KMS-11 (cell line): Measurements from ENCODE around the gene RPRML.

ENCODE experiments used
- H2AFZ ChIP-seq: fragments of 200-600 bp; sonication (generic); 2 replicates; pipeline ENCODE4 v1.6.1; 2016; ENCODE audit warnings: antibody characterized with exemption, mixed run types, low read depth
- H3K27ac ChIP-seq: fragments of 200-600 bp; sonication (generic); 2 replicates; pipeline ENCODE4 v1.6.1; 2016; ENCODE audit warnings: mild to moderate bottlenecking, mixed run types
- H3K27me3 ChIP-seq: fragments of 200-600 bp; sonication (generic); 2 replicates; pipeline ENCODE4 v1.6.1; 2017; ENCODE audit warnings: mild to moderate bottlenecking, low read depth, mixed run types, moderate library complexity; ENCODE audit not compliant: insufficient read depth
- H3K36me3 ChIP-seq: fragments of 200-600 bp; sonication (generic); 2 replicates; pipeline ENCODE4 v1.6.1; 2017; ENCODE audit warnings: mild to moderate bottlenecking, mixed run types; ENCODE audit not compliant: insufficient read depth
- H3K4me1 ChIP-seq: fragments of 200-600 bp; sonication (generic); 2 replicates; pipeline ENCODE4 v1.6.1; 2016; ENCODE audit warnings: mild to moderate bottlenecking, low read depth, mixed run types; ENCODE audit not compliant: poor library complexity, severe bottlenecking
- H3K4me2 ChIP-seq: fragments of 200-600 bp; sonication (generic); 2 replicates; pipeline ENCODE4 v1.7.0; 2016; ENCODE audit warnings: mild to moderate bottlenecking, mixed run types
- H3K4me3 ChIP-seq: fragments of 200-600 bp; sonication (generic); IDR thresholded peaks from 2 replicates; pipeline ENCODE4 v1.6.1; 2017; ENCODE audit warnings: low read depth, low read length, mixed read lengths; ENCODE audit not compliant: insufficient read depth
- H3K79me2 ChIP-seq: fragments of 200-600 bp; sonication (generic); 2 replicates; pipeline ENCODE4 v1.6.1; 2016; ENCODE audit warnings: low read depth, mixed run types; ENCODE audit not compliant: insufficient read depth
- H3K9ac ChIP-seq: fragments of 200-600 bp; sonication (generic); 2 replicates; pipeline ENCODE4 v1.6.1; 2016; ENCODE audit warnings: mild to moderate bottlenecking, mixed run types
- H4K20me1 ChIP-seq: fragments of 200-600 bp; sonication (generic); 2 replicates; pipeline ENCODE4 v1.6.1; 2016; ENCODE audit warnings: mild to moderate bottlenecking, mixed run types; ENCODE audit not compliant: insufficient read depth
- CTCF ChIP-seq: fragments of 200-600 bp; sonication (generic); conservative IDR thresholded peaks from 2 replicates; pipeline ENCODE4 v1.6.1; 2017; ENCODE audit warnings: low read depth, mild to moderate bottlenecking, antibody characterized with exemption, low read length, moderate library complexity, mixed read lengths

RPRML gene

GRCh38 chr17:46977750-46978488 lies 1.1 kb downstream of the RPRML start:
- Histone ChIP-seq H3K4me2 (no peak overlapping the region), H3K79me2 (no peaks in the 10 kb centered on the region), H3K36me3 (no peaks in the 10 kb centered on the region), H3K4me1 (no peaks in the 10 kb centered on the region), H3K27me3 (no peaks in the 10 kb centered on the region), H4K20me1 (no peaks in the 10 kb centered on the region), H3K4me3 (no peak overlapping the region), H2AFZ (no peak overlapping the region), H3K9ac (no peak overlapping the region), H3K27ac (no peak overlapping the region)
- TF ChIP-seq CTCF, result no peak

- no peak for TF ChIP-seq CTCF
- Histone ChIP-seq H3K9ac (no peak overlapping the region), H3K36me3 (no peaks in the 10 kb centered on the region), H3K4me3 (no peak overlapping the region), H3K27me3 (no peaks in the 10 kb centered on the region), H4K20me1 (no peaks in the 10 kb centered on the region), H3K4me2 (no peak overlapping the region), H3K4me1 (no peaks in the 10 kb centered on the region), H3K79me2 (no peaks in the 10 kb centered on the region), H3K27ac (no peak overlapping the region), H2AFZ (no peak overlapping the region)
Observed at GRCh38 chr17:46977348-46977747, 1.7 kb downstream of the RPRML start.

- no peaks in the 10 kb centered on the region for H3K36me3 ChIP-seq
- no peaks in the 10 kb centered on the region for H3K79me2 ChIP-seq
- no peak for TF ChIP-seq CTCF
- no peak overlapping the region for H2AFZ ChIP-seq
- H3K4me1 ChIP-seq, result no peaks in the 10 kb centered on the region
- H3K4me3 ChIP-seq, result no peak overlapping the region
- no peak overlapping the region for H3K4me2 ChIP-seq
- no peaks in the 10 kb centered on the region for H4K20me1 ChIP-seq
- H3K27me3 ChIP-seq, result no peaks in the 10 kb centered on the region
- H3K9ac ChIP-seq, result no peak overlapping the region
- H3K27ac ChIP-seq, result no peak overlapping the region
Observed at GRCh38 chr17:46976626-46977270, 2.3 kb downstream of the RPRML start.

- Histone ChIP-seq H3K79me2 (no peaks in the 10 kb centered on the region), H3K36me3 (no peaks in the 10 kb centered on the region), H3K4me3 (no peak overlapping the region), H3K4me1 (no peaks in the 10 kb centered on the region), H2AFZ (no peak overlapping the region), H3K27me3 (no peaks in the 10 kb centered on the region), H3K9ac (no peak overlapping the region), H3K27ac (no peak overlapping the region), H4K20me1 (no peaks in the 10 kb centered on the region), H3K4me2 (no peak overlapping the region)
- TF ChIP-seq CTCF, result no peak
Observed at GRCh38 chr17:46975287-46975686, 3.8 kb downstream of the RPRML start.
